ENCODE results near the gene ZBED6.
"Not testable (repeated sequence)": the region's sequence is repeated elsewhere in the genome, so short reads cannot be mapped to it uniquely, and the experiment has no call there.

ZBED6 gene

DNA sequence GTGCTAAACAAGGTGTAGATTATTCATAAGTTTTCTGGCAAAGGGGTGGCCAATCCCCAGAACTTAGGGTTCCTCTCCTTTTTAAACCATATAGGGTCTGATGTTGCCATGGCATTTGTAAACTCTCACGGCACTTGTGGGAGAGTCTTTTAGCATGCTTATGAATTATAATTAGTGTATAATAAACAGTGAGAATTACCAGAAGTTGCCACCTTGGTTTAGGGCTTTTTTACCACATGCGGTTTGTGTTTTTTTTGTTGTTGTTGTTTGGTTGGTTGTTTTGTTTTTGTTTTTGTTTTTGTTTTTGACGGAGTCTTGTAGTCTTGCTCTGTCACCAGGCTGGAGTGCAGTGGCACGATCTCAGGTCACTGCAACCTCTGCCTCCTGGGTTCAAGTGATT is 39.4 kb upstream of the ZBED6 start:
- DNase-seq (ENCODE audit: low read depth): no peak
- no peak overlapping the region for H3K4me3 ChIP-seq (ENCODE audit: low read depth, low read length)
- TF ChIP-seq MYC (IDR thresholded peaks at IDR 0.05; ENCODE audit: low read depth, low read length) (no peak), POLR2A (IDR thresholded peaks at IDR 0.05; ENCODE audit: extremely low read depth, insufficient read length) (no peak)
- TF ChIP-seq, protein P1, sequence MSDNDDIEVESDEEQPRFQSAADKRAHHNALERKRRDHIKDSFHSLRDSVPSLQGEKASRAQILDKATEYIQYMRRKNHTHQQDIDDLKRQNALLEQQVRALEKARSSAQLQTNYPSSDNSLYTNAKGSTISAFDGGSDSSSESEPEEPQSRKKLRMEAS (IDR thresholded peaks at IDR 0.05; ENCODE audit: low read depth, low read length): no peak
- TF ChIP-seq, protein P2, sequence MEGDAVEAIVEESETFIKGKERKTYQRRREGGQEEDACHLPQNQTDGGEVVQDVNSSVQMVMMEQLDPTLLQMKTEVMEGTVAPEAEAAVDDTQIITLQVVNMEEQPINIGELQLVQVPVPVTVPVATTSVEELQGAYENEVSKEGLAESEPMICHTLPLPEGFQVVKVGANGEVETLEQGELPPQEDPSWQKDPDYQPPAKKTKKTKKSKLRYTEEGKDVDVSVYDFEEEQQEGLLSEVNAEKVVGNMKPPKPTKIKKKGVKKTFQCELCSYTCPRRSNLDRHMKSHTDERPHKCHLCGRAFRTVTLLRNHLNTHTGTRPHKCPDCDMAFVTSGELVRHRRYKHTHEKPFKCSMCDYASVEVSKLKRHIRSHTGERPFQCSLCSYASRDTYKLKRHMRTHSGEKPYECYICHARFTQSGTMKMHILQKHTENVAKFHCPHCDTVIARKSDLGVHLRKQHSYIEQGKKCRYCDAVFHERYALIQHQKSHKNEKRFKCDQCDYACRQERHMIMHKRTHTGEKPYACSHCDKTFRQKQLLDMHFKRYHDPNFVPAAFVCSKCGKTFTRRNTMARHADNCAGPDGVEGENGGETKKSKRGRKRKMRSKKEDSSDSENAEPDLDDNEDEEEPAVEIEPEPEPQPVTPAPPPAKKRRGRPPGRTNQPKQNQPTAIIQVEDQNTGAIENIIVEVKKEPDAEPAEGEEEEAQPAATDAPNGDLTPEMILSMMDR (IDR thresholded peaks at IDR 0.05; ENCODE audit: low read depth, low read length): no peak

DNA sequence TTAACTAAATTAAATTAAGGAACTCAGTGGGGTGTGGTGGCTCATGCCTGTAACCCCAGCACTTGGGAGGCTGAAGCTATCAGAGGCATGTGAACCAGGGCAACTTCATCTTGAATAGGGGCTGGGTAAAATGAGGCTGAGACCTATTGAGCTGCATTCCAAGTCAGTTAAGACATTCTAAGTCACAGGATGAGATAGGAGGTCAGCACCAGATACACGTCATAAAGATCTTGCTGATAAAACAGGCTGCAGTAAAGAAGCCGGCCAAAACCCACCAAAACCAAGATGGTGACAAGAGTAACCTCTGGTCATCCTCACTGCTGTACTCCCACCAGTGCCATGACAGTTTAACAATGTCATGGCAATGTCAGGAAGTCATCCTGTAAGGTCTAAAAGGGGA is 36.7 kb upstream of the ZBED6 start:
- DNase-seq (ENCODE audit: low read depth); H3K4me3 ChIP-seq (ENCODE audit: low read depth, low read length): not testable (repeated sequence)

DNA sequence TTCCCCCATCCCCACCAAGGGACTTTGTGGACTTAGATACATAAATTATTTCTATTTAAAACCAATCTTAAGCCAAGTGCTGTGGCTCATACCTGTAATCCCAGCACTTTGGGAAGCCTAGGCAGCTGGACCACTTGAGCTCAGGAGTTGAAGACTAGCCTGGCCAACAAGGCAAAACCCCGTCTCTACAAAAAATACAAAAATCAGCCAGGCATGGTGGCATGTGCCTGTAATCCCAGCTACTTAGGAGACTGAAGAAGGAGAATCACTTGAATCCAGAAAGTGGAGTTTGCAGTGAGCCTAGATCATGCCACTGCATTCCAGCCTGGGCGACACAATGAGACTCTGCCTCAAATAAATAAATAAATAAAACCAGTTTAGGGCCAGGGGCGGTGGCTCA is 34.9 kb upstream of the ZBED6 start:
- TF ChIP-seq, protein P2 (IDR thresholded peaks at IDR 0.05; ENCODE audit: low read depth, low read length): no peak
- TF ChIP-seq POLR2A (IDR thresholded peaks at IDR 0.05; ENCODE audit: extremely low read depth, insufficient read length) (no peak), MYC (IDR thresholded peaks at IDR 0.05; ENCODE audit: low read depth, low read length) (no peak)
- TF ChIP-seq, protein P1 (IDR thresholded peaks at IDR 0.05; ENCODE audit: low read depth, low read length): no peak
- DNase-seq (ENCODE audit: low read depth): no peak
- H3K4me3 ChIP-seq (ENCODE audit: low read depth, low read length): no peak overlapping the region

DNA sequence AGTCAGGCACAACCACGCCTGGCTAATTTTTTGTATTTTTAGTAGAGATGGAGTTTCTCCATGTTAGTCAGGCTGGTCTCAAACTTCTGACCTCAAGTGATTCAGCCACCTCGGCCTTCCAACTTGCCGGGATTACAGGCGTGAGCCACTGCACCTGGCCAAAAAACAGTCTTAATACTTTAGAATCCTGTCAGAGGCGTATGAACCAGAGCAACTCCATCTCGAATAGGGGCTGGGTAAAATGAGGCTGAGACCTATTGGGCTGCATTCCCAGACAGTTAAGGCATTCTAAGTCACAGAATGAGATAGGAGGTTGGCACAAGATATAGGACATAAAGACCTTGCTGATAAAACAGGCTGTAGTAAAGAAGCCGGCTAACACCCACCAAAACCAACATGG is 33.5 kb upstream of the ZBED6 start:
- not testable (repeated sequence) for H3K4me3 ChIP-seq (ENCODE audit: low read depth, low read length); DNase-seq (ENCODE audit: low read depth)

DNA sequence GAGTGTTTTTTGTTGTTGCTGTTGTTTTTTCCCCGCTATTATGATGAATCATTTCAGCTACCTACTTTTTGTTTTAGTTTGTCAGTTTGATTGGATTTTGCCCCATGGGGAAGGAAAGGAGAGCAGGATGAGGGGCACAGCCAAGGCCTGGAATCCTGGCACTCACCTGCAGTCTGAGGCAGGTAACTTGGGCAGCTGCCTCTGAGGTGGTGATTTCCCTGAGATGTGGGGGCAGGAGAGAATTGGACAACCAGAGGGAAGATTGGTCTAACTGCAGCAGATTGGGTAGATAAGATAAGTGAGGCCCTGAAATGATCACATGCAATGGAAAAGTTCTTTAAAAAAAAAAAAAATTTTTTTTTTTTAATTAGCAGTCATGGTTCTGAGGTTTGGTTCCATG is 31.9 kb upstream of the ZBED6 start:
- TF ChIP-seq, protein P1 (IDR thresholded peaks at IDR 0.05; ENCODE audit: low read depth, low read length): no peak
- TF ChIP-seq POLR2A (IDR thresholded peaks at IDR 0.05; ENCODE audit: extremely low read depth, insufficient read length) (no peak), MYC (IDR thresholded peaks at IDR 0.05; ENCODE audit: low read depth, low read length) (no peak)
- TF ChIP-seq, protein P2 (IDR thresholded peaks at IDR 0.05; ENCODE audit: low read depth, low read length): no peak
- no peak for DNase-seq (ENCODE audit: low read depth)
- H3K4me3 ChIP-seq (ENCODE audit: low read depth, low read length): no peak overlapping the region

DNA sequence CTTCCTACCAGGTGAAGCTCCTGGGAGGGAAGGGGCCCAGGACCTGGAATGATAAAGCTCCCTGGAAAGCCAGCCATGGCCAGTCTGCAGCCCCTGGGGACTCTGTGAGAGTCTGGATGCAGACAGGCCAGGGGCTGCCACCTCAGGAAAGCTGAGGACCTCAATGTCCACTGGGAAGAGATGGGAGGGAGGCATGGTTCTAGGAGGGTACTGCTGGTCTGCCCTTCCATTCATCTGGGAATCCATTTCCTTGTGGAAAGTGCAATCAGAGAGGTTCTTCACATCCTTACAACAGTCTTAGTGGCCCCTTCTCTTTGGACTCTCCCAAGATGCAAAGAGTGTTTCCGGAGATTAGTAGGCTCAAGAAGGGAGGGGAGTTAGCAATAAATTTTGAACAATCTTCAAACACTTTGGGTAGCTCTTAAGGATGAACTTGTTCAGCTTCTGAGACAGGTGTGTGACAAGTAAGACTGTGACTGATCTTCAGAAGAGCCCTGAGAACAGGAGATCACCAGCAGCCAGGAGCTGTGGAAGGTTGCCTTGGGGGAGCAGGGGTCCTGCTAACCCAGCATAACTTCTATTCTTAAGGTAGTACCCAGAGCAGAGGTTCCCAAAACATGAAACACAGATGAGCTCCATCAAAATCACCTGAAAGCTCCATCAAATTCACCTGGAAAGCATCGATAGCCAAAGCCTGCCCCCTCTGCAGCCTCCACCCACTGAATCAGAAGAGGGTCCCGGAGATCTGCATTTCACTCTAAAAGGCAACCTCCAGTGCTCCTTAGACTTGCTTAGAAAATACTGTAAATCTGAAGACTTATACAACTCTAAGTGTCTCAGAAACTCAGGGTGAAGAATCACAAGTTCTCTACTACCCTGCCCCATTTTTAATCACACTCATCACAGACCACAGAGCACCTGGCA is 31.1 kb upstream of the ZBED6 start:
- TF ChIP-seq MYC (IDR thresholded peaks at IDR 0.05; ENCODE audit: low read depth, low read length) (no peak), POLR2A (IDR thresholded peaks at IDR 0.05; ENCODE audit: extremely low read depth, insufficient read length) (no peak)
- TF ChIP-seq, protein P2 (IDR thresholded peaks at IDR 0.05; ENCODE audit: low read depth, low read length): no peak
- TF ChIP-seq, protein P1 (IDR thresholded peaks at IDR 0.05; ENCODE audit: low read depth, low read length): no peak
- no peak overlapping the region for H3K4me3 ChIP-seq (ENCODE audit: low read depth, low read length)
- DNase-seq (ENCODE audit: low read depth): no peak
